GM18517 (cell line): ENCODE measurements around the gene MCF2L.
"Not testable (repeated sequence)": the region's sequence is repeated elsewhere in the genome, so short reads cannot be mapped to it uniquely, and the experiment has no call there.

Experiments
- ATAC-seq: cut with Tn5 transposase; IDR thresholded peaks from one replicate; pipeline ENCODE4 v1.9.1; 2021; ENCODE audit warnings: mild to moderate bottlenecking, moderate library complexity; ENCODE audit not compliant: unreplicated experiment

MCF2L gene, protein sequence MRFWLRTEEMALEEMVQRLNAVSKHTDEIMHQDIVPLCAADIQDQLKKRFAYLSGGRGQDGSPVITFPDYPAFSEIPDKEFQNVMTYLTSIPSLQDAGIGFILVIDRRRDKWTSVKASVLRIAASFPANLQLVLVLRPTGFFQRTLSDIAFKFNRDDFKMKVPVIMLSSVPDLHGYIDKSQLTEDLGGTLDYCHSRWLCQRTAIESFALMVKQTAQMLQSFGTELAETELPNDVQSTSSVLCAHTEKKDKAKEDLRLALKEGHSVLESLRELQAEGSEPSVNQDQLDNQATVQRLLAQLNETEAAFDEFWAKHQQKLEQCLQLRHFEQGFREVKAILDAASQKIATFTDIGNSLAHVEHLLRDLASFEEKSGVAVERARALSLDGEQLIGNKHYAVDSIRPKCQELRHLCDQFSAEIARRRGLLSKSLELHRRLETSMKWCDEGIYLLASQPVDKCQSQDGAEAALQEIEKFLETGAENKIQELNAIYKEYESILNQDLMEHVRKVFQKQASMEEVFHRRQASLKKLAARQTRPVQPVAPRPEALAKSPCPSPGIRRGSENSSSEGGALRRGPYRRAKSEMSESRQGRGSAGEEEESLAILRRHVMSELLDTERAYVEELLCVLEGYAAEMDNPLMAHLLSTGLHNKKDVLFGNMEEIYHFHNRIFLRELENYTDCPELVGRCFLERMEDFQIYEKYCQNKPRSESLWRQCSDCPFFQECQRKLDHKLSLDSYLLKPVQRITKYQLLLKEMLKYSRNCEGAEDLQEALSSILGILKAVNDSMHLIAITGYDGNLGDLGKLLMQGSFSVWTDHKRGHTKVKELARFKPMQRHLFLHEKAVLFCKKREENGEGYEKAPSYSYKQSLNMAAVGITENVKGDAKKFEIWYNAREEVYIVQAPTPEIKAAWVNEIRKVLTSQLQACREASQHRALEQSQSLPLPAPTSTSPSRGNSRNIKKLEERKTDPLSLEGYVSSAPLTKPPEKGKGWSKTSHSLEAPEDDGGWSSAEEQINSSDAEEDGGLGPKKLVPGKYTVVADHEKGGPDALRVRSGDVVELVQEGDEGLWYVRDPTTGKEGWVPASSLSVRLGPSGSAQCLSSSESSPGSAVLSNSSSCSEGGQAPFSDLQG

DNA sequence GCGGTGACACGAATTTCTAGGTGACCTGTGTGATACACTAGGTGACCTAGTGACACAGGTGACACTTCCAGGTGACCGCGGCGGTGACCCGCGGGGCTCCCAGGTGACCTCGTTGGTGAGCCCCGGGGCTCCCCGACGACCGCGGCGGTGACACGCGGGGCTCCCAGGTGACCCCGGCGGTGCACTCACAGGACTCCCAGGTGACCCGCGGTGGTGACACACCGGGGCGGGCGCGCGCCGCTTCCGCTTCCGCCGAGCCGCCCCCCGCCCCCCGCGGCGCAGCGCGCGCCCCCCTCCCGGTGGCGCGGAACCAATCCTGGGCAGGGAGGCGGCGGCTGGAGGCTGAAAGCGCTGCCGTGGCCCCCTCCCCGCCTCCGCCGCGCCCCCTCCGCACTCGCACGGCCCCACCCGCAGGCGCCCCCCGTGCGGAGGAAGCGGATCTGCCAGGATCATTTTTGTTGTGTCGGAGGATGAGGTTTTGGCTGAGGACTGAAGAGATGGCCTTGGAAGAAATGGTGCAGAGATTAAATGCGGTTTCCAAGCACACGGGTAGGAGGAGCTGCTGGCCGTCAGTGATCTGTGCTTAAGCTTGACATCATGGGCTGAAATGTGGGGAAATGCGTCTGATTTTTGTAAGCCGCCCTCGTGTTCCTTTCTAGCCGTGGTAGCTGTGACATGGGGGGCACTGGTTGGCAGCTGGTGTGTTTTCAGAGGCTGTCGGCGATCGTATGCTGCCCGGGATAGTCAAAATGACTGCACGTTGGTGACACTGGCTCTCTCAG, at the start of gene MCF2L:
Gene MCF2L, plus strand, starts transcription at position 305 of the 782 bp plus-strand sequence. Its CDS starts 166 bp downstream, at position 471.
- ATAC-seq, result no peak

DNA sequence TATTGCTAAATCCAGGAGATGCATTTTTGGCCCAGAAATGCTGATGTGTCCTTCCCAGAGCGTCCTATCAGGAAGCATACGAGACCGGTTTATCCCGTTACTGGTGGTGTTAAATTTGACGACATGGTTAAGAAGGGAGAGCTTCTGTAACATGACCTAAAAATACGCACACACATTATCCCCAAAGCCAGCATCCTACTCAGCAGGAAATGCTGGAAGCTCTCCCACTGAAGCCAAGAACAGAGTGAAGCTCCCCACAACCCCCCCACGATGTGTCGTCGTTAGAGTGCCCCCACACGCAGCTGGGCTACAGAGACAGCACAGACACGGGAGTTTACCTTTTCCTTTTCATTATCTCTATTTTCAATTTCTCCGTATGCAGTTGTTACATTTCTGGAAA, 45.1 kb upstream of the MCF2L start:
- ATAC-seq, result no peak

- no peak for ATAC-seq
These were observed 44.6 kb upstream of the MCF2L start for GRCh38 chr13:112924365-112924764.

GRCh38 chr13:112926003-112926402, 43.0 kb upstream of the MCF2L start:
- no peak for ATAC-seq

DNA sequence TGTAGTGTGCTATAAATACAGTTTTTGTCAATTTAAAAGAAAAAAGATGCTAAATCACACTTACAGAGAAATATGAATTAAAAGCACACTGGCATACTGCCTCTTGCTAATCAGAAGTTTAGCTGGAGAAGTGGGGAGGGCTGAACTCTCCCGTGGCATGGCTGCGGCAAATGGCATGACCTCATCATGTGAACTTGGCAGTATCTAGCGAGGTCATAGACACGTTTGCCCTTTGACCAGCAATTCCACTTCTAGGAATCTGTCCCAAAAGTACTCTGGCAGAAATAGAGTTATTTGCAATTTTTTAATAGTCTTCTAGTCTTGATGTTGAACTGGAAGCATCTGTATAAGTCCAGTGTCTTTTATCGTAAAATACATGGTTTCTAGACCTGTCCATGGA, 42.0 kb upstream of the MCF2L start:
- ATAC-seq, result no peak

GRCh38 chr13:112928020-112928971, 40.7 kb upstream of the MCF2L start:
- ATAC-seq, result no peak

- no peak for ATAC-seq
These were observed 39.8 kb upstream of the MCF2L start for GRCh38 chr13:112928972-112929782.

DNA sequence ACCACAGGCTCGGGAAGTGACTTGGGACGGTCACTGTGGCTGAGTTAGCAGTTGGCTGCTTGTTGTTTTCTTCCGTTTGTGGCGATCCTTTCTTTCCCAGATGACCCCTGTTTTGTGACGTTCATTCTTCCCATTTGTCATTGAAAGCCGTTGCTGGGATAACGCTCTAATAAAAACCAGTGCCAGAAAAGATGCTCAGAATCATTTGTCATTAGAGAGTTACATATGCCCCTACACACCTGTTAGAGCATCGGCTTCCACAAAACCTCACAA, 39.3 kb upstream of the MCF2L start:
- no peak for ATAC-seq

GRCh38 chr13:112930192-112930591, 38.8 kb upstream of the MCF2L start:
- ATAC-seq, result no peak

DNA sequence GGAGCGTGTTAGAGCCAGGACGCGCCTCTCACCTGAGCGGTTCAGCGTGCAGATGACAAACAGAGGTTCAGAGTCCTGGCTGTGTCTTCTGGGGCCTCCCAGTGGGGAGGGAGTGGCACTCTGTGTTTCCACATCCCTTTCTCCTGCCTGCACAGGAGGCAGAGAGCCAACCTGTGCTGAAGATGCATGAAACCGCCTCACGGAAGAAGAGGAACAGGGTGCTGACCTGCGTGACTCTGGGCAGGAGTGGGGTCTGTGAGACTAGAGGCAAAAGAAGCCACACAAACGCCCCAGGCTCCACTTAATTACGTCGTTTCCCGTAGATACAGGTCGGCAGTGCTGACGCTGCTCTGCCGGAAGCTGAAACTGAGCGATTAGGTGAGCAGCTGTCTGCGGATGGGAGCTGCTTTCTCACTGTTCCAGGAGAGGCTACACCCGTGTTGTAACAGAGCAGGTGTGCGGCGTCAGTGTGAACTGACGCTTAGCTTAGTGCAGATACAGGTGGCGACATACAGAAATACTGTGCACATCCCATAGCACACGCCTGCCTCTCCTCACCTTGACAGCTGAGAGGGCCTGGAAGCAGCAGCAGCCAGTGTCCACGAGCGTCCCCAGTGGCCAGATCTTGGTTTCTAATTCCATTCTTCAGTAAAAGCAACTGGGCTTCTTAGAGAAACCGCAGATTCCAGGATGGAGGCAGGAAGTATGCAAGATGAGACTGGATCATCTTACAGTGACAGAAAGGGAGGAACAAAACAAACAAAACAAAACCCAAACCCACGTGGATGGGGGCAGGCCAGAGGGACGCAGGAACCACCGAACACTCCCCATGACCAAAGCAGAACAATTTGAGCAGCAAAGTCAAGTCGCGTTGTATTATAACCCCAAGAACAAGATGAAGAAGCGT, 37.7 kb upstream of the MCF2L start:
- no peak for ATAC-seq

GRCh38 chr13:112932971-112933370, 36.0 kb upstream of the MCF2L start:
- ATAC-seq, result no peak

DNA sequence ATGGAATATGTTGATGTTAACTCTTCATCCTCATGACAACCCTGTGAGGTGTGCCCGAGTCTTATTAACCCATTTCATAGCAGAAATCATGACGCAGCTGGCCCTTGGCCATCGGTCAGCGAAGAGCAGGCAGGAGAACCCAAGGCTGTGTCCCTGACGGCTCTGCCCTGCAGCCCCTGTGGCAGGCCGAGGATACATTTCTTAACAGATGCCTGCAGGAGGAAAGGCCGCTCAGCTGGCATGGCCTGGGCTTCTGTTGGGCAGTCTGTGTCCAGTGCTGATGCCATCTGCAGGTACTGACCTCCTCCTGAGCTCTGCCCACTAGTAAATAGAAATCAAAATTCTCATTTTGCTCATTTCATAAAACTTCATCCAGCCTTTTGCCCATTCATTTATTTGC, 35.4 kb upstream of the MCF2L start:
- no peak for ATAC-seq

DNA sequence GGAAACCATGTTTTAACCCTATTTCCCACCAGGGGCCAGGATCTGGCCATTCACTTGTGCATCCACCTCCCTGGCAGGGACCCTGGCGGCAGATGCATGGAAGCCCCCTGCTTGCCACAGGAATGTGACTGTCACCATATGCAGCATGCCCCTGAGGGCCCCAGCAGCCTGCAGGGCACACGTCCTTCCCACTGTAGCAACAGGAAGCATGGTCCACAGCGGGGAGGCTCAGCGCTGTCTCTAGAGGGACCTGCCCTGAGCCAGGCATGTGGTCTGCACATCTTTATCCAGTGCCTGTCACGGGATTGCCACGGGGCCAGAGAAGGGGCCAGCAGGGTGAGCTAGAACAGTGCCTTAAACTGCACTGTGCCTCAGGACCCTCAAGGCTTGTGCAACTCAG, 34.9 kb upstream of the MCF2L start:
- no peak for ATAC-seq

- no peak for ATAC-seq
These were observed 30.3 kb upstream of the MCF2L start for GRCh38 chr13:112938680-112939079.

DNA sequence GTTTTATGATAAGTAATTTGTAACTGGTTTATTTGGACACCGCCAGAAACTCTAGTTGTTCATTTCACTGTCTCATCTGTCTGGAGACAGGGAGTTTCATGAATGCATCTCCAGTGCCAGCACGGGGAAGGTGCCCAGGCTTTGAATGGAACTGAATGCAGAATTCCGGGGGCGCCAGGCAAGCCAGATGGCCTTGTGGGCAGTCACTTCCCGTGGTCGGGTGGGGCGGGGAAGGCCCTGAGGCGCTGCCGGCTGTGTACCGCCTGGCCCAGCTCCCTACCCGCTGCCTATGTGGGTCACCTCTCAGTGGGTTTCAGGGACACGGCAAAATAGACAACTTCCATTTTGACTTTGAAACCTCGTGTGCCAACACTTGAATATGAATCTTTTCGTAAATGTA, 28.8 kb upstream of the MCF2L start:
- ATAC-seq, result no peak

DNA sequence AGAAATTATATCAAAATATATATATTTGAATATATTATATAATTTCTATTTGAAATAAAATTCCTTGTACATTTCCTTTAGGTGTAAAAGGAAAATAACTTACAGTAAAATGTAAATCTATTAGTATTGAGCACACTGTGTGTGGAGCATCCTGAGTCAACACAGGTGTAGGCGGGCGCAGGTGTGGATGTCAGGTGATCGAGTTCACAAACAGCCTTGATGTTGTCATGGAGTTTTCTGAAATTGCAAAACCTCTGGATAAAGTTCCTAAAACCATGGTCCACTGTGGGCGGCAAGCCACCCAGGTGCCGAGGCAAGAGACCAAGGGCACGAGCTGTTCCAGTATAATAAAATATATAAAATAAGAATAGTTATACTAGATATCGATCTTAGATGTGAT, 27.7 kb upstream of the MCF2L start:
- ATAC-seq, result no peak

- ATAC-seq, result not testable (repeated sequence)
These were observed 27.2 kb upstream of the MCF2L start for GRCh38 chr13:112941765-112942164.
